SW 1271 (cell line): ENCODE measurements around the gene CTDP1.
"Not testable (repeated sequence)": the region's sequence is repeated elsewhere in the genome, so short reads cannot be mapped to it uniquely, and the experiment has no call there.

Experiments used
- DNase-seq, 2 experiments: peaks; one replicate each; lab custom pipeline; 2025; lab: John Stamatoyannopoulos, UW

The CTDP1 gene

DNA sequence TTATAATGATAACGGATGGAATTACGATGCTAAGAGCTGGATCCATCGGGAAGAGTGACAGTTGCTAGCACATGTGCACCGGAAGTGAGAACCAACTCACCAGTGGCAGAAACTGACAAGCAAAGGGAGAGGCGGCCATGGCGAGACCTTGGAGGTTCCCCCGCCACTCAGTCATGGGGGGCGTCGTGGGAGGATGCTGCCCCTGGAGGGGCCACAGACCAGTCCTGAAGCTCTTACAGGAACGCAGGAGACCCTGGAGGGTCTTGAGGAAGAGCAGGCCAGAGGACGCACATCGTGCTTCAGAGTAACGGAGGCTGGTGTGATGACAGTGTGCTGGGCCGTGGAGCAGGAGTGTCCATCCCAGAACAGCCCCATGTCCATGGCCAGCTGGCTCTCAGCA, 65.0 kb downstream of the CTDP1 start:
- DNase-seq: no peak

DNA sequence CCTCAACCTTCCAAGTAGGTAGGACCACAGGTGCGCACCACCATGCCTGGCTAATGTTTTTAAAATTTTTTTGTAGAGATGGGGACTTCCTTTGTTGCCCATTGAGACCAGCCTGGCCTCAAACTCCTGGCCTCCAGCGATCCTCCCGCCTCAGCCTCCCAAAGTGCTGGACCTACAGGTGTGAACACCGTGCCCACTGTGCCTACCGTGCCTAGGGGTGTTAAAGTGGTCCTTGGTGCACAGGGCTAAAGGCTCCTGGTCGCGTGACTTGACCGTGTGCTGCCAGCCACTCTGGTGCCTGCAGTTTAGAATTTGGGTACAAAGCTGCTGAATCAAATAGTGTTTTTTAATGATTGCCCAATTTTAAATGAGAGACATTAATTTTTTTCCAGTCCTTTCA, 67.1 kb downstream of the CTDP1 start:
- no peak for DNase-seq

DNA sequence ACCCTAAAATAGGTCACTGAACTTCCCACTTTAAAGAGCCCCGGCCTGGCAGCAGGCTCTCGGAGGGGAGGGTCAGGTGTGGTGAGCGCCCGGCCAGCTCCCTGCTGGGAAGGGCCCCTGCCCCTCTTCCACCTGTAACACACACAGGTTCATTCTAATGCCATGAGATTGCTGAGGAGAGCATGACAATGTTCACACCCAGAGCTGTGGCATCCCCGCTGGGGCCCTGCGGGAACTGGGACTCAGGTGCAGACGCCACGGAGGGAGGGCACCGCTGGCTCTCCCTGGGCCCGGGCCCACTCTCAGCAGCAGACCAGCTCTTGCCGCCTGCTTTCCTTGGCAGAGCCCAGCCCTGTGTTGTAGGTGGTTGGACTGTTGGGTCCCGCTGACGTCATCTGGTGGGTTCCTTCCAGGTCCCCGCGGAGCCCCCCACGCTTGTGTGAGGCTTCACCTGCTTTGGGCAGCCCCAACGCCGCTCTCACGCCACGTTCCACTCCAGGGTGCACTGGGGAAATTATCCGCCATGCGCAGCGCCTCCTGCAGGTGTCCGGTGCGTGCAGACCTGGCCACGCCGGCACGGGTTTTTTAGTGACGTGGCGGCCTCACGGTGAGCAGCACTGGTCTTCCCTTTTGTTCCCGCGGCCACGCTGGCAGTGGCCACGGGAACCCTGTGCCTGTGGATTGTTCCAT, 67.7 kb downstream of the CTDP1 start:
- no peak for DNase-seq

DNA sequence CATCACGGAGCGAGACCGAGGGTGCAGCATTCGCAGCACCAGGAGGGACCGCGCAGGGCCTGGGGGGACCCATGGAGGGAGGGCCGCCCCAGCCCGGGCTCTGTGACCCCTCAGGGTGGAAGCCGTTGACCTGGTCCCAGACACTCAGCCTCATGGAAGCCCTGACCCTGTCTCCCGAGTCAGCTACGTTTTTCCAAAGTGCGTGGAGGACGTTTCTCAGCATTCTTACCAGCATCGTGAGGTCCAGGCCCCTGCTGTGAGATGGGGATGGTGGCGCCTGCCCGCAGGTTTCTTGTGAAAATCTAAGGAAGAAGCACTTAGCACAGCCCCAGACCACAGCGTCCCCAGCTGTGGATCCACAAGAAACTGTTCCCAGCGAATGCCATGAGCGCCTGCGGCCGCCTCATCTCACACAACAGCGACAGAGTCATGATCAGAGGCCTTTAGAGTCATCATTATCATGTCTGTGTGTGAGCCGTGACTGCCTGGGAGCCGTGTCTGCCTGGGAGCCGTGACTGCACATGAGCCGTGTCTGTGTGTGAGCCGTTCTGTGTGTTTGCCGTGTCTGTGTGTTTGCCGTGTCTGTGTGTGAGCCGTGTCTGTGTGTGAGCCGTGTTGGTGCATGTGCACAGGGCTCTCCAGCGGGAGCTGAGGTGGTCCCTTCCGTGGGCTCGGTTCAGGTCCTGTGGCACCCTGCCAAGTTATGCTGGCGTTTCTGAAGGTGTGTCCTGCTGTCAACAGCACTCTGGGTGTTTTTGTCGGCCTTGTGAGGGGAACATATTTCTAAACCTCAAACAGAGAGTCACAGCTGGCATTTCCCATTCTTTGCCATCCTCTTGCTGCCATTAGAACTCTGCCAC, 68.9 kb downstream of the CTDP1 start:
- no peak for DNase-seq

DNA sequence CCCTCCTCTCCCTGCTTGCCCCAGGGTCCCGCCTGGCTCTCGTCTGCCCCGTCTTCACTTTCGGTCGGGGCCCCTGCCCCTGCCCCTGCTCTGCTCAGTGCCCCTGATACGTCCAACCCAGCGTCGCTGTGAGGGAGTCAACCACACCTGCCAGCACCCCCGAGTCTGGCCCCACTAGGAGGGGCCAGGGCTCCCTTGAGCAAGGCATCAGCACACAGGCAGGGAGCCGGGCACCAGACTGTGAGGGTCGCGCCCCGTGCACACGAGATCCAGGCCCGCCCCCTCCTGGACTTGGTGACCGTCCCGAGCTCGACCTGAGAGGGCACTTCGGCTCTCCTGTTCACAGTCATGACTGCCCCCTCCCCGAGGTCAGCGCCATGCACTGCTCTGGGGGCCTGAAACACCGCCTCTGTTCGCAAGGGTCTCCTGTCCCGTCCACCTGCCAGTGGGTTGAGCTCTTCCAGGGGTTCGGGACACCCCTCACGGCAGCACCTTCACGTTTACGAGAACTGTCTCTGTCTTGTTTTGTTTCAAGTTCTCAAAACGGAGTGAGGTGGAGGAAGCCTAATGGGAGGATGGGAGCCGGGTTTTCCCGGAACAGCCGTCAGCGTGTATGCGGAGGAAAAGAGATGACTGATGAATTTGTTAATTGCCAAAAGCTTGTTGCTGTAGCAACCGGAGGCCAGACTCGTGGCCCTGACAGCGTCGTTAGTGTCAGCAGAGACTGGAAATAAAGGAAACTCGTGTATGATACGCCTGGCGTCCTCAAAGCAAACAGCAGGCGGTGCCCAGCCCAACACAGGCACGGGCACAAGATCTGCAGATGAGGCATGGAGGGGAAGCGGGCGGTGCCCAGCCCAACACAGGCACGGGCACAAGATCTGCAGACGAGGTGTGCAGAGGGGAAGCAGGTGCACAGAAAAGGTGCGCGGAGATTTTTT, 69.9 kb downstream of the CTDP1 start:
- DNase-seq: no peak

DNA sequence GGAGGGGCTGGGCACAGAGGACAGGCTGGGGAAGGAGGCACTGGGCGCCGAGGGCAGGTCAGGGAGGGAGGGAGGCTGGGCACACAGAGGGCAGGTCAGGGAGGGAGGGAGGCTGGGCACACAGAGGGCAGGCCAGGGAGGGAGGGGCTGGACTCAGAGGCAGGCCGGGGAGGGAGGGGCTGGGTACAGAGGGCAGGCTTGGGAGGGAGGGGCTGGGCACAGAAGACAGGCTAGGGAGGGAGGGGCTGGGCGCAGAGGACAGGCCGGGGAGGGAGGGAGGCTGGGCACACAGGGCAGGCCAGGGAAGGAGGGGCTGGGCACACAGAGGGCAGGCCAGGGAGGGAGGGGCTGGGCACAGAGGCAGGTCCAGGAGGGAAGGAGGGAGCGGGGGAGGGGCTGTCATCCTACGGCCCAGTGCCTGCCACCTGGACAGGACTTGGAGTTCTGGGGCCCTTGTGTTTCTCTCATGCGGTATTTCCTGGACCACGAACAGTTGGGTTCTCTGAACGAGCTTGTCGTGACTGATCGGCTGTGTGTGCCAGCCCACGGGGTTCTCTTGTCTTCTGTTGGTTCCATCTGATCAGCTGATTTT, 71.5 kb downstream of the CTDP1 start:
- DNase-seq: no peak

DNA sequence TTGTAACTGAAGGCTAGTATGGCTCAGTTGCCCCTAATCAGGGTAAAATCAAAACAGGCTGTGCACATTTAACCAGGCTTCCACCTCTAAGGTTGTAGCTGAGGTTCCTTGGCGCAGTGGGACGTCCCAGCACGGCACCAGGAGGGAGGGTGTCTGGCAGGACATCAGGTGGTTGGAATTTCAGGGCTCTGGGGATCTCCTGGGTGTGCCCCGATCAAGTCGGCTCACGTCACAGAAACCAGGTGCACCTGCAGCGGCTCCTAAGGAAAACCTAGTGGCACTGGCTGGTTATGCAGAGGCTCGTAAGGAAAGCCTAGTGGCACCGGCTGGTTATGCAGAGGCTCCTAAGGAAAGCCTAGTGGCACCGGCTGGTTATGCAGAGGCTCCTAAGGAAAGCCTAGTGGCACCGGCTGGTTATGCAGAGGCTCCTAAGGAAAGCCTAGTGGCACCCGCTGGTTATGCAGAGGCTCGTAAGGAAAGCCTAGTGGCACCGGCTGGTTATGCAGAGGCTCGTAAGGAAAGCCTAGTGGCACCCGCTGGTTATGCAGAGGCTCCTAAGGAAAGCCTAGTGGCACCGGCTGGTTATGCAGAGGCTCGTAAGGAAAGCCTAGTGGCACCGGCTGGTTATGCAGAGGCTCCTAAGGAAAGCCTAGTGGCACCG, 72.4 kb downstream of the CTDP1 start:
- DNase-seq: not testable (repeated sequence)

DNA sequence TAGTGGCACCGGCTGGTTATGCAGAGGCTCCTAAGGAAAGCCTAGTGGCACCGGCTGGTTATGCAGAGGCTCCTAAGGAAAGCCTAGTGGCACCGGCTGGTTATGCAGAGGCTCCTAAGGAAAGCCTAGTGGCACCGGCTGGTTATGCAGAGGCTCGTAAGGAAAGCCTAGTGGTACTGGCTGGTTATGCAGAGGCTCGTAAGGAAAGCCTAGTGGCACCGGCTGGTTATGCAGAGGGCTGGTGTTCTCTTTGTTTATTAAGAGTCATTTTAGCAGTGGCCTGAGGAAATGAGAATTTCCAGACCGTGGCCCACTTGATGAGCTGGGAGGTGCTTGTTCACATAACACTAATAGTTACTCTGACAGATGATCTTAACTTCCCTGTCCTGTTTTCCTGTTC, 73.3 kb downstream of the CTDP1 start:
- DNase-seq: not testable (repeated sequence)

DNA sequence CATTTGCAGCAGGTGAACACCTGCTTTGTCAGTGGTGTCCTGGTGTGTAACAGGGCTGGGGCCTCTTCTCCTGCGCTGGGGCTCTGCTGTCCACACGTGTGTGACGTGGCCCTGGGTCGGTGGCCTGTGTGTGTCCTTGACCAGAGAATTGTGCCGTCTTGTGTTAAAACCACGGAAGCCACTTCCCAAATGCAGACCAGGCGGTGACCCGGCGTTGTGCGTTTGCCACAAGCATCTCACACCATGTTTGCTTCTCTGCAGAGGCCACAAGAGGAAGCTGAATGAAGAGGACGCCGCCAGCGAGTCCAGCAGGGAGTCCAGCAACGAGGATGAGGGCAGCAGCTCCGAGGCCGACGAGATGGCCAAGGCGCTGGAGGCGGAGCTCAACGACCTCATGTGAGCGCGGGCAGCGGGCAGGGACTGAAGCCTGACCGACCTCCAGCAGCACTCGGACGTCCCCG, 73.8 kb downstream of the CTDP1 start:
- no peak for DNase-seq

DNA sequence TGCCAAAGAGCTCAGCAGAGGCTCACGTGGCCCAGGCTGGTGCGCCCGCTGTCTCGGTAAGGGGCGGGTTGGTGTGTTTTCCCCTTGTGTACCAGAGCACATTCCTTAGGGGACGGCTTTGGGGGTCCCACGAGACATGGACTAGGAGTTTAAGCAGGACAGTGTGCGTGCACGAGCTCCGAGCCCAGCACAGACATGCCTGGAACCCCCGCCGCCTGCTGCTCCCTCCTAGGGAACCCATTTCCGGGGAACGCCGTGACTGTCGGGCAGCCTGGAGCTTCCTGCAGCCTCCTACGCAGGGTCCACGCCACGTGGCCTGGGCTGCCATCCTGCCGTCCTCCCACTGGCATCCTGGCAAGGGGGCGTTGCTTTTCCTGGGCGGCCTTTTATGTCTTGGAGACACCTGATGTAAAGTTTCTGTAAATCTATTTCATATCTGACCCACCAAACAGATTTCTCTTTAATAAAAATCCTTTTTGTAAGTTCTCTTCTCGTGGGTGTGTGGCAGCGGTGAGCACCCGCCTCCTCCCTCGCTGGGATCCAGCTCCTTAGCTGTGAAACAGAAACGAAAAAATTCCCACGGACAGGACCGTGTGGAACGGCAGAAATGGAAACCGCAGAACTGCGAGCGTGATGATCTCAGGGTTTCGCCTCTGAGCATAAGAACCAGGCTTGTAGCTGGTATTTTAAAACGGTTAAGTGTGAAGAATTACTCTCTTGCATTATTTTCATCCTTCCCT, 74.6 kb downstream of the CTDP1 start:
- DNase-seq: no peak

DNA sequence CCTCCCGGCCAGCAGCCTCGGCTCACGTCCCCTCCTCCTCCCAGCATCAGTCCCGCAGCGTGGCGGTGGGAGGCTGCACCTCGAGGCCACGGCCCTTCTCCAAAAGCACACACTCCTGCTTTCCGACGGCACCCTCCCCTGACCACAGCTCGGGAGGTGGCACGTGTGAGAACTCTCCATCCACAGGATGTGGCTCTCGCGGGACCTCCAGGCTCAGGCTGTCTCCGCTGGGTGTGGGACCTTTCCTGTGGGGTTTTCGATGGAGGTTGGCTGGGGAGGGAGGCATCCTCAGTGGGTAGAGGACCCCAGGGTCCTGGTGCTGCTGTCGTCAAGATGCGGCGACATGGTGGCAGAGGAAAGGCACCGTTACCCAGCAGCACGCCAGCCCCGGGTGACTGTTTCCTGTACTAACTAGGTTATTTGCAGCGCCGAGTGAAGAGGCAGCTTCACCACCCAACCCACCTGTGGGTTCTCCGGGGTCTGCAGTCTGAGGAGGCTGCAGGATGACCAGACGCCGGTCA, 75.3 kb downstream of the CTDP1 start:
- DNase-seq: no peak

DNA sequence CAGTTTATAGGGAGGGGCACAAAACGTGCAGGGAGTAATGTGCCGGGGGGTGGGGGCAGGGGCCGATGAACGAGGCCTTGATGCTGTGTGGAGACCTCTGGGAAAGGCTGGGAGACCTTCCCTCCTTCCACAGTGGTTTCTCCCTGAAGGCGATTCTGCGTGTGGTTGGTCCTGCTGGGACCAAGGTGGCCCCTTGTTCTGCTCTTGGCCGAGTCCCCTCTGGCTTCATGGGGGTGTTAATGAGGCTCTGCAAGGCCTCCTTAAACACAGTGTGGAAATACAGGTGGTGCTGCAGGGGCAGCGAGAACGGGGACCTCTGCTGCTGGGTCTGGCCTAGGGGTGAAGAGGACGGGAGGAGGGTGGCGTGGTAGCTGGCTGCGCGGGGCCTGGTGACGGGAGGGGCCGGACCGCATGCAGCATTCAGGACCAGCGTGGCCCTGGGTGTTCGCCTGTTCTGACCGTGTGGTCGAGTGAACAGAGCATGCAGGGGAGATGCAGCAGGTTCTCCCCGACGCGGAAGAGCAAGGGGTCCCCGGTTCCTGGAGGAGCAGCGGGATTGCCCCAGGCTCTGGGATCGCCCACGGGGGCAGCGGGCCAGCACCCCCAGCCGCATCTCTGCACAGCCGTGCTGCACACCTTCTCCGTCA, 76.0 kb downstream of the CTDP1 start:
- DNase-seq: no peak

DNA sequence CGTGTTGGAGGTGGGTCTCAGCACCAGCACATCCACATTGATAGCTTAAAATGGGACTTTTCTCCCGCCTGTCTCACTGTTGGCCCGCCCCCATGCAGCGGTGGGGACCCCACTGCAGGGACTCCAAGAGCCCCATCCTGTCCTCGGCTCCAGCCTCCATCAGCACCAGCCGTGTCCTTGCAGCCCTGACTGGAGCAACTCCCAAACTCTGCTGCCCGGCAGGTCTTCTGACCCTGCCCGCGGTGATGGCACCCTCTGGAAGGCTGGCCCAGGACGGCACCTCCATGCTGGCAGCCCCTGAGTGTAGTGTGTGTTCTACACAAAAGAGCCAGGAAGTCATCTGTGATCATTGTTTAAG, 76.5 kb downstream of the CTDP1 start:
- no peak for DNase-seq

DNA sequence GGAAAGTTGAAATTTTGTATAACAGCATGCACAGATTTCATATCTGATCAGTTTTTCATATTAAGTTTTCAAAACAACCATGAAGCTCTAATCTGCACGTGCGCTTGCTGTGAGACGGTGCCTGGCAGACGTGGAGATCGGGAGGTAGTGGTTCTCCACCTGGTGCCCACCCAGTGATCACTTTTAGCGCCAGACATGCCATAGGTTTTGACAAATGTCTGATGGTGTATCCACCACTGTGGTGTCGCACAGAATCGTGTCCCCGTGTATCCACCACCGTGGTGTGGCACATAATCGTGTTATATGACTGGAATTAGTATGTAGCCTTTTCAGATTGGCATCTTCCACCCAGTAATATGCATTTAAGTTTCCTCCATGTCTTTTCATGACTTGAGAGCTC, 77.2 kb downstream of the CTDP1 start:
- DNase-seq: no peak

DNA sequence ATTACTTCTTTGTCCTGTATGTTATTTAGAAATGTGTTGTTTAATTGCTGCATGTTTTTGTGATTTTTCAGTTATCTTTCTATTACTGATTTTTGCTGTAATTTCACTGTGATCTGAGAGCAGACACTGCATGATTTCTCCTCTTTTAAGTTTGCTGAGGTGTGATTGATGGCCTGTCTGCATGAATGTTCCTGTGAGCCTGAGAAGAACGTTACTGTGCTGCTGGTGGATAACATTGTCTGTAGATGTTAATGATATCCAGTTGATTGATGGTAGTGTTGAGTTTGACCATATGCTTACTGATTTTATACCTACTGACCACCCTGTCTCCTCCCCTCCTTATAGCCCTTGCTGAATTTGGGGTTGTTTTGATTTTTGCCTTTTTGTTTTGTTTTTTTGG, 80.7 kb downstream of the CTDP1 start:
- no peak for DNase-seq

DNA sequence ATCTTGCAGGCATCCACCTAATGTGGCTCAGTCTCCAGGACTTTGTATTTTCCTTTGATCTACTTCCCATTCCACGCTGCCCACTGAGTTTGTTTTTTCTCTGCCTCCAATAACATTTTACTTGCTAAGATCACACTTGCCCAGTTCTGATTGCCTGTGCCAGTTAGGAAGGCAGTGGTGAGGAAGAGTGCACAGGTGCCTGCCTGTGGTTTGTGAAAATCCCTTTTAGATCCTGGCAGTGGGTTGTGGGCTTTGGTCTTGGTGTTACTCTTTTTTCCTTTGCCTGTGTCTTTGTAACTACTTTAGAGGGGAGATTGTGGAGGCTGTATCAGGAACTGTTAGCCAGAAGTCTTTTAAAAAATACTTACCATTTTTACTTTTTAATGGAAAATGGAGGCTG, 81.3 kb downstream of the CTDP1 start:
- DNase-seq: no peak

DNA sequence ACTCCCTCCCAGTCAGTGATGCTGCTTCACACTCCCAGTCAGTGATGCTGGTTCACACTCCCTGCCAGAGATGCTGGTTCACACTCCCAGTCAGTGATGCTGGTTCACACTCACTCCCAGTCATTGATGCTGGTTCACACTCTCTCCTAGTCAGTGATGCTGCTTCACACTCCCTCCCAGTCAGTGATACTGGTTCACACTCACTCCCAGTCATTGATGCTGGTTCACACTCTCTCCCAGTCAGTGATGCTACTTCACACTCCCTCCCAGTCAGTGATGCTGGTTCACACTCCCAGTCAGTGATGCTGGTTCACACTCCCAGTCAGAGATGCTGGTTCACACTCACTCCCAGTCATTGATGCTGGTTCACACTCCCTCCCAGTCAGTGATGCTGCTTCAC, 83.8 kb downstream of the CTDP1 start:
- no peak for DNase-seq

DNA sequence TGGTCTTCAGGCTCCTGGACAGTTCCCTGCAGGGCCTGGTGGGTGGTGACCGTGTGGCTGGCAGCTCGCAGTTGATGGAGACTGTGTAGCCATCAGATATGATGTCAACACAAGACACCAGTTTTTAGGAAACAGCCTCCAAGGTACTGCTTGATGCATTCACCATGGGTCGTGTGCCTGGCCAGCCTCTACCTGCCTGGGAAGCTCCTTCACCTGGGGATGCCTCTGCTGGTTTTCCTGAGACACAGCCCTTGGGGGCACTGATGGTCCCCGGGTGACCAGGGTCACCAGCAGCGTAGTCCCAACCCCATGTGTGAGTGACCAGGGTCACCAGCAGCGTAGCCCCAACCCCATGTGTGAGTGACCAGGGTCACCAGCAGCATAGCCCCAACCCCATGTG, 84.5 kb downstream of the CTDP1 start:
- no peak for DNase-seq

DNA sequence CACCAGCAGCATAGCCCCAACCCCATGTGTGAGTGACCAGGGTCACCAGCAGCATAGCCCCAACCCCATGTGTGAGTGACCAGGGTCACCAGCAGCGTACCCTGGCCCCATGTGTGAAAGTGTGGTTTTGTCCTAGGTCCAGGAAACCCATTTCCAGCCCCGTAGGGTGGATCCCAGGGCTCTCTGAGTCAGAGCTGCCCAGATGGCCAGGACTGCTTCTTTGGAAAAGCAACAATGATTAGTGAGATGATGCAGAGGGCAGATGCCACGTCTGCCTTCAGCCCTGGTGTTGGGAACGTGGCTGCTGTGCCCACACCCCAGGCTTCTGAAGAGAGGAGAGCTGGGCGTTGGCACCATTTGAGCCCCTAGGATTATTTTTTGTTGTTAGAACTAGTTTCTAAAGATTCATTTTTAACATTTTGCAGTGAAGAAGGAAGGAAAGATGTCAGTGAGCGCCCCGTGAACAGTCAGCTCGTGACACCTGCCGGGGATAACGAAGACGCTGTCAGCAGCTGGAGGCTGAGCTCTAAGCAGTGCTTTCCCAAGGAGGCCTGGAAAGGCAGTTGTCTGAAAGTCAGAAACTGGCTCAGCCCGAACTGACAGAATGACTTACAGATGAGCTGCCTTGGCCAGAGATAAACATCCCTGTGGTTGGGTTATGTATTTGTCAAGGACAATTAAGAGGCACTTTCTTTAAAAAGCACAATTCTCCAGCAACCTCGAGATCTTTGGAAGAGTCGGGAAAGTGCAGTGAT, 86.1 kb downstream of the CTDP1 start:
- no peak for DNase-seq
